GM04504 (cell line): ENCODE measurements around the gene RBBP7.
"Not testable (repeated sequence)": the region's sequence is repeated elsewhere in the genome, so short reads cannot be mapped to it uniquely, and the experiment has no call there.

ENCODE experiments used
- DNase-seq: peaks from one replicate; pipeline ENCODE4 v3.0.0-alpha.2; 2012; ENCODE audit warnings: low read depth

The RBBP7 gene

DNA sequence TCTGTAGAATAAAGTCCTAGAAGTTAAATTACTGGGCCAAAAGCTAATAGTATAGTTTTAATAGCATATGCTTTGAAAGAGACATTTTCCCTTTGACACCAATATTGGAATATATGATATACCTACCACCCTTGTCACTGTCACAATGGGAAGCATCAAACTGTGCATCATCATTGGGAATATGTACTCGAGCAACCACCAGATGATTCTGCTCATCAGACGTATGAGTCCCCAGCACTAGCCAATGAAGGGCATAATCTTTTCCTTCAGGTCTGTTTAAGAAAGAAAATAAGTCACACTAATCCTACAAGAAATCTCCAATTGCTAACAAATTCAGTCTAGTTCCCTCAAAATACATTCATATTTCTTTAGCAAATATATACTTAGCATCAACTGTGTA lies 7.3 kb downstream of the RBBP7 start:
- no peak for DNase-seq

GRCh38 chrX:16856744-16857143 lies 13.4 kb downstream of the RBBP7 start:
- DNase-seq, result no peak

- DNase-seq, result not testable (repeated sequence)
Observed at GRCh38 chrX:16856076-16856404, 14.1 kb downstream of the RBBP7 start.

- no peak for DNase-seq
Observed at GRCh38 chrX:16855363-16856075, 14.6 kb downstream of the RBBP7 start.

DNA sequence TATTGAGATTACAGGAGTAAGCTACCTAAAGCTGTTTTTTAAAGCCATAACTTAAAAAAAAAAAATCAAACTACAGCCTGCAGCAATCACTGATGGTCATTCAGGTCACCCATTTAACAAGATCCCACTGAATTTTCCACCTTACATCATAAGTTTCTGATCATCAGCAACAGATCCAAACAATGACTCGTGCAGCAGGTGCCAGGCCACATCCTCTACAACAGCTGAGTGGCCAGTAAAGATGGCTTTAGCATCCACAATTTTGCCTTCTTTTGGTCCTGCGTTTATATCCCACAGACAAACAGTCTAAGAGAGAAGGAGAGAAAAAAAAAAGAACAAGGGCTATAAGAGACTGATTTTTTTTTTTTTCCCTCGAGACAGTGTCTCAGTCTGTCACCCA lies 16.6 kb downstream of the RBBP7 start:
- no peak for DNase-seq

- no peak for DNase-seq
Observed at GRCh38 chrX:16852617-16853179, 17.5 kb downstream of the RBBP7 start.

- no peak for DNase-seq
Observed at GRCh38 chrX:16851827-16852226, 18.3 kb downstream of the RBBP7 start.

- DNase-seq, result no peak
Observed at GRCh38 chrX:16851421-16851820, 18.7 kb downstream of the RBBP7 start.

DNA sequence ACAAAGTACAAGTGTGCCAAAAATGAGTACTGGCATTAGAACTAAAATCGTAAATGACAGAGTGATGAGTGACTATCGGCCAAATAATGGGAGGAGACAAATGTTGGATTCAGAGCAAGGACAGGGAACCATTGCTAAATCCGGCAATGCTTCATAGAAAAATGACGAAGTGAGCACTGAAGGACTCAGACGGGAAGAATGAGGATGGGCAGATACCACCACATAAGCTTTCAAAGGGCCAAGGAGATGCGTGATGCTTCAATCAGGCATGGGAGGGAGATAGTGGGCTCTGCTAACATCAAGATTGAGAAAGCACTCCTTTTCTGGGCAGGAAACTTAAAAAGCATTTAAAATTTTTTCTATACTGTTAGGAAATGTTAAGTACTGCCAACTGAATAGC lies 21.6 kb downstream of the RBBP7 start:
- no peak for DNase-seq

- no peak for DNase-seq
Observed at GRCh38 chrX:16845686-16846085, 24.5 kb downstream of the RBBP7 start.

DNA sequence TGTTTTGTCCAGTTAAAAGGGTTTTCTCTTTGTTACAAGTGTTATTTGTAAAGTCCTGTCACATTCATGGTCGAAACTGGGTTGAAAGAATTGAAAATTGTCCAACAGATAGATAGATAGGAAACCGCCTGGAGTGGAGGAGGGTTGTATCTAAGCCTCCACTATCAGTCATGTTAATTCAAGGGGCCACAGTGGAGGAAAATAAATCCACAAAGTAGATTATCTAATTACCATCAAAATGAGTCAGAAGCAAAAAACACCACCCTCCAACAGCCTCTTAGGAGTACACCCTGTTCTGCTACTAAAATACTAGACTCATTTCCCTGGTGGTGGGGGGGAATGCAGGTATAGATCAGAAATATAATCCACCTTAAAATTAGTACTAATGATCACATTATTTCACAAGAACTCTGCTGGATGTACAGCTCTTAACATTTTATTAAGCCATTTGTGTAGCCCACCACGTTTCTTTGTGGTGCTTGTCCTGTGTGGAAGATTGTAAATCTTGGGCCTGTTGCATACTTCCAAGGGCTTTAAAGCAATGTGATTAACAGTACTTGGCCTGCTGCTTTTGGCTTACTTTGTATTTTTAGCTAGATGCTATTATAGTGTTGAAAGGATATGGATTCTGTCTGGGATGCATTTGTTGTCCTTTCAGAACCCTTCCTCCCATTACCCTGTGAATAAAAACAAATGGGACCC lies 26.8 kb downstream of the RBBP7 start:
- no peak for DNase-seq

- DNase-seq, result no peak
Observed at GRCh38 chrX:16842684-16843083, 27.5 kb downstream of the RBBP7 start.

- no peak for DNase-seq
Observed at GRCh38 chrX:16839852-16840460, 30.2 kb downstream of the RBBP7 start.

DNA sequence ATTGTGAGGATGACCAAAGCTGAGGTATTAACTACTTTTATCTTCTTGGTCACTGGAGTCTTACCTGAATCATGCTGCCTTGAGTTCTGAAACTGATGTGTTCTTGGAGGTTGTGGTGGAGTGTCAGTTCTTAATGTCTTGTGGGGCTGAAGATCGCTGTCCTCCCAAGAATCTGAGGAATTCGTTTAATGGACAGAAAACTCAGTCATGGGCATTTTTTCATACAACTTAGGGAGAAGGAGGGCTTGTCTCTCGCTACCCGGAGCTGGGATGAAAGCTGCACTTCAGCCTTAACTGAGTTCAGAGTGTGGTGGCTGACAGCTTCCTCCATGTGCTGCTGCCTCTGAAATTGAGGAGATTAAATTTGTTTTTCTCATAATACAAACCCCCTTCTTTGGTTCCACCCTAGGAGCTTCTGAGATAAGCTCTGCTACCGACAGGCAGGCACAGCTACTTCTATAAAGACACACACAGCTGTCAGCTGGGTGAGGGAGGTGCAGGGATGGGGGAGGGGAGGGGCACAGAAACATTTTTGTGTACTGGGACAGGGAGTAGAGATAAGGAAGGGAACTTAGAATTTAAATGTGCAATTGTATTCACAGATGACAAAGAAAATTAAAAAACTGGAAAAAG lies 30.8 kb downstream of the RBBP7 start:
- no peak for DNase-seq

DNA sequence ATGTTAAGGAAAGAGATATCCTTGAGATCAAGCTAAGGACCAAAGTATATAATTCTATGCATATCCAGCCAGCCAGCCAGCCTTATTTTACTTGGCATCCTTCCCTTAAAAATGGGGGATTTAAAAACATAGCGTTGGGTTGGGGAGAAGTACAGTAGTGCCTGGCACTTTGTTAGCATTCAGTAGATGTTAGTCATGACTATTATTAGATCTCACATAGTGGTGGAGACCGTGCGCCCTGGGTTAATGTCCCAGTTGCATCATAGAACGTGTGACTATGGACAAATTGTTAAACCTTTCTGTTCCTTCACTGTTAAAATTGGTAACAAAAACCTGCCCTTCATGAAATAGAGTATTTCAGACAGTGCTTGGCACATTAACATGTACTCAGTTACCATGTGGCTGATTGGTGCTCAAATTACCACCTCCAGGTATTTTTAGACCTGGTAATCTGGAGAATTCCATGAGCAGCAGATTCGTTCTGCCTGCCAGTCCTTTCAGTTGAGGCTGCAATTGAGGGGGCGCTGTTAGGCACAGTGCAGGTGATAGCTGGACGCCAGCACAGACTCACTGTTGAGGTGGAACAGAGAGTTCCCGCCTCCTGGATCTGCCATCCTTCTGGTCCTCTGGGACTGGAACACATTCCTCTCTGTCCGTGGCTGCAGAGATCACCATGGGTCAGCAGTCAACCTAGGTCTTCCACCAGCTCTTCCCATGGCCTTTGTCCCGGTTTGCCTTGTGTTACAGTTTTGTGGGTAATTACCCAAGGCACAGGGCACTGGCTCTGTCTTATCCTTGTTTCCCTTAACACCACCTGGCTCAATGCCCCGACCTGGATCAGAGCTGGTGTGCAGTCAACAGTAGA lies 31.7 kb downstream of the RBBP7 start:
- peak; percentile 47 for DNase-seq

GRCh38 chrX:16836371-16836770 lies 33.8 kb downstream of the RBBP7 start:
- DNase-seq, result no peak

DNA sequence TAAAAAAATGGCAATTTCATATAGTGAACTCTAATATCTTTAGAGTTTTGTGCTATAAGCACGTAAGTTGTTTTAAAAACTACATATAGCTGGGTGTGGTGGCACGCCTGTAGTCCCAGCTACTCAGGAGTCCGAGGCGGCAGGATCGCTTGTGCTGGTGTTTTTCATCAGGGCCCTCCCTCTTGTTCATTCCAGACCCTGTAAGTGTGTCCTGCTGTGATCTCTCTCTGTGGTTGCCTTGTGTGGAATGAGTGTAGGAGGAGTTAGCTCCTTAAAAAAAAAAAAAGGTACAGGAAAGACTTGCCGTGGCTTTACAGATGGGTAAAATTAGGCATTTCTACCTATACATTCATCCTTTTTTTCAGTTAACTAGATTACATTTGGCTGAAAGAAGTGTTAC lies 35.4 kb downstream of the RBBP7 start:
- no peak for DNase-seq

GRCh38 chrX:16832301-16832700 lies 37.9 kb downstream of the RBBP7 start:
- no peak for DNase-seq

DNA sequence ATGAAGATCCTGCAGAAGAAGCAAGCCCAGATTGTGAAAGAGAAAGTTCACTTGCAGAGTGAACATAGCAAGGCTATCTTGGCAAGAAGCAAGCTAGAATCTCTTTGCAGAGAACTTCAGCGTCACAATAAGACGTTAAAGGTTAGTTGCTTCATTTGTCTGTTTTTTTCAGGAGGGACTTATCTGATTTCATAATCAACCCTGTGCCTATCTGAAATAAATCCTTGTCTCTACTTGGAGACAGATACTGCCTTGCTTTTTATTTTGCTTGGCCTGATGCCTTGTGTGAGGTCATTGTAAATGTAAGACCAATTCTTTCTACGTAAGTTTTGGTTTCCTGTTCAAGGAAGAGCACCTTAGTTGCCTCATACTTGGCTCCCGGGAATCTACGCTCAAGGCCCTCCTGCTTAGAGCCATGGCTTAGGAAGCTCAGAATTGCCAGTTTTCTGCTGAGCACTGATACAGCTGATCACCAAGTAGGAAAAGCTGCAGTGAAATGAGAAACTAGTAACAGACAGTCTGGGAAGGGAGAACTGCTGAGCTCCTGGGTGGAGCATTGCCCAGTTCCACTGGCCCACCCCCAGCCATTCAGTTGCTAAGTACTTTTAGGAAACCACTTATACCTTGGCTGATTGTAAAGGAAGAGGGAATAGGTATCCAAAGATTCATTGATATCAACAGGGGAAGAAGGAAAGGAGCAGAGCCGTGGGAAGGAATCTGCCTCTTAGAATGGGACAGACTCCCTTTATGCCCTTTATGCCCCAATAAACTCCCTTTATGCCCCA lies 41.8 kb downstream of the RBBP7 start:
- DNase-seq, result no peak

DNA sequence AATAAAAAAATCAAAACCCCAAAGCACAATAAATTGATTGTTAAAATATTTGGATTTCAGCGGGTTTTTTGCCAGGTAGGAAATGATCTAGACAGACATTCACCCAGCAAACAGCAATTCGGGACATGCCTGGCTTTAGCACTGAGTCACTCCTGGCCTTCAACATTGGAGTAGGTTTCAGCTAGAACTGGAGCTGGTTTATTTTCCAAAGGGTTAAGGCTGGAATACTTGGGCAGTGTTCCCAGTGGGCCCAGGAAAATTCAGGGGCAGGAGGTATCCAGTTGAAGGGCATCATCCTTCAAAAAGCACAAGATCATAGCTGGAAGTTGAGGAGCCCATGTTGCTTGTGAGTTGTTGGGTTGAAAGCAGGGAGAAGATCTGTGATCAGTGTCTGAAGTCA lies 42.9 kb downstream of the RBBP7 start:
- DNase-seq, result no peak

DNA sequence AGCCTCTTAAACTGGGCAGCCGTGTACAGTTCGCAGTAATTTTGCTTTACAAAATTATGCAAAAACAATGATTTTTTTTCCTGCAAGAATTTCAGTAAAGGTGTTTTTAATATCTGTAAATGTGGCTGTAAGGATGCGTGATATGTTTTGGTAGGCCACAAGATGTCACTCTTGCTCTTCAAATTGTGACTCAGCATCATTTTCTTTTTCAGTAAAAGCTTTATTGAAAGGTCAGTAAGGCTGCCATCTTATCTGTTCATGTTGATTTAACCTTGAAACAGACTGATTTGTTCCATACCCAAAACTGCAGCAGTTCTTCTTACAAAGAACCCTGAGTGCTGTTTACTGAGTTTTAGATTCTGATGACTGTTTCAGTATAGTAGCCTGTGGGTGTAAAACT lies 44.0 kb downstream of the RBBP7 start:
- DNase-seq, result peak; percentile 27
